Esophagus muscularis mucosa (tissue), 4 donors: ENCODE data around the gene RASL11A. TPM values are rescaled to one million over a fixed set of nuclear protein-coding genes. Genes with fewer than 3 reads are reported as not detected.

Source experiments
- DNase-seq: peaks from one replicate; pipeline ENCODE4 v3.0.0-alpha.2; 2017; ENCODE audit errors: extremely low spot score
- H3K27ac ChIP-seq, 4 donors: fragments of 200-600 bp; sonication (generic); replicated peaks in 1 of 4; 1 replicate in 3 of 4; 2 replicates in 1 of 4; pipeline ENCODE4 v1.5.1; 2016 to 2019; ENCODE audit warnings: mild to moderate bottlenecking in 1 of 4
- H3K27me3 ChIP-seq, 4 donors: fragments of 200-600 bp; sonication (generic); one replicate each; pipeline versions ENCODE4 v1.5.1 to v1.6.0; 2016 to 2019
- H3K36me3 ChIP-seq, 4 donors: fragments of 200-600 bp; sonication (generic); one replicate each; pipeline ENCODE4 v1.5.1; 2016 to 2019
- H3K4me1 ChIP-seq, 4 donors: fragments of 200-600 bp; sonication (generic); one replicate each; pipeline ENCODE4 v1.5.1; 2016 to 2019
- H3K4me3 ChIP-seq, 4 donors: fragments of 200-600 bp; sonication (generic); 1 replicate in 2 of 4; 2 replicates in 2 of 4; pipeline ENCODE4 v1.5.1; 2016 to 2019; ENCODE audit warnings: mild to moderate bottlenecking in 4 of 4, moderate library complexity in 1 of 4
- H3K9me3 ChIP-seq, 4 donors: fragments of 200-600 bp; sonication (generic); 1 replicate in 3 of 4; 2 replicates in 1 of 4; pipeline ENCODE4 v1.5.1; 2016 to 2019
- EP300 ChIP-seq: sonication (generic); formaldehyde crosslinking; IDR thresholded peaks from one replicate; pipeline ENCODE4 v1.6.1; 2017; ENCODE audit warnings: antibody characterized with exemption
- POLR2A ChIP-seq: fragments of 450-650 bp; IDR thresholded peaks from one replicate; pipeline ENCODE4 v1.6.1; 2017; ENCODE audit warnings: antibody characterized with exemption, moderate library complexity, mild to moderate bottlenecking, low read depth
- POLR2AphosphoS5 ChIP-seq, 2 donors: sonication (generic); formaldehyde crosslinking; IDR thresholded peaks; one replicate each; pipeline ENCODE4 v1.6.1; 2017; ENCODE audit warnings: antibody characterized with exemption in 2 of 2
- WGBS: methylation state at CpG from one replicate; pipeline ENCODE4 v1.1.5; 2018; 5-methylcytosine and 5-hydroxymethylcytosine counted together
- intact Hi-C: fragments of 100-400 bp; cut with DNase I; formaldehyde crosslinking; loops from one replicate; pipeline ENCODE4 v1.15.1; 2023
- total RNA-seq, 4 donors: library from RNA; depleted of rRNA; stranded (reverse); fragments of >200 nt; gene quantifications; one replicate each; pipeline versions ENCODE4 v1.1.0 to v1.2.1, GENCODE V29; 2016
- TF ChIP-seq, protein P1 (sequence below), 3 experiments: fragments of 200-600 bp in 2 of 3; fragments of 450-650 bp in 1 of 3; sonication (generic) in 2 of 3; IDR thresholded peaks; one replicate each; pipeline ENCODE4 v1.5.1; 2017 to 2019; ENCODE audit warnings: antibody characterized with exemption in 3 of 3, mild to moderate bottlenecking in 2 of 3, moderate library complexity in 1 of 3

Gene RASL11A
- total RNA-seq, 4 donors from 2014 or later, result 11.2 to 98.9 (median 41.1) TPM

DNA sequence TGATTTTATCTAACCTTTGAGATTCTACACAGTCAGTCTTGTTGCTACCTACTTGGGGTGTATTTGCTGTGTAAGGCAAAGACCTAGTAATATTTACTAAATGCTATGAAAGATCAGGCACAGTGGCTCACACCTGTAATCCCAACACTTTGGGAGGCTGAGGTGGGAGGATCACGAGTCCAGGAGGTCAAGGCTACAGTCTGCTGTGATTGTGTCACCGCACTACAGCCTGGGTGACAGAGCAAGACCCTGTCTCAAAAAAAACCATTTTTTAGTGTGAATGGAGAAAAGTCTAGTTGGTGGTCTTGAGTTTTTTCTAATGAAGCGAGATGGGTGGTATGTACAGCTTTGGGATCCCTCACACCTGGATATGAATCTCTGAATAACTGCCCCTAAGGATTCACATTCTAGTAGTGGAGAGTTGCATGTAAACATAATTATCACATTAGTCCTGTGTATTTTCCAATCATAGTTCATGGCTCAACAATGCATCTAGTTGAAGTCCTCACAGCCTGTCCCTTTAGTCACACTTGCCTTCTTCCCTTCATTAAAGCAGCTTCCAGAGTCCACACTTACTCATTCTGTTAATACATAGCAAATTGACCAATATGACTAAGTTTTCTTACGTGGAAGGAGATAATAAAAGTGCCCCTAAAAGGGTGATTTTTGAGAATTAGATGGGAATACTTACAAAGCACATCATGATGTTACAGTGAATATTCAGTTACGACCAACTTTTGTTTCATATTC lies 11.8 kb upstream of the RASL11A start:
- H3K27ac ChIP-seq, result no peak overlapping the region
- peaks cover 26 to 78% (median 57%) of the 10 kb centered on the region in 4 donors for H3K36me3 ChIP-seq
- no peak overlapping the region for H3K4me3 ChIP-seq
- TF ChIP-seq POLR2A (no peak), POLR2AphosphoS5 (IDR thresholded peaks at IDR 0.05) (no peak), EP300 (no peak)
- TF ChIP-seq, protein P1, sequence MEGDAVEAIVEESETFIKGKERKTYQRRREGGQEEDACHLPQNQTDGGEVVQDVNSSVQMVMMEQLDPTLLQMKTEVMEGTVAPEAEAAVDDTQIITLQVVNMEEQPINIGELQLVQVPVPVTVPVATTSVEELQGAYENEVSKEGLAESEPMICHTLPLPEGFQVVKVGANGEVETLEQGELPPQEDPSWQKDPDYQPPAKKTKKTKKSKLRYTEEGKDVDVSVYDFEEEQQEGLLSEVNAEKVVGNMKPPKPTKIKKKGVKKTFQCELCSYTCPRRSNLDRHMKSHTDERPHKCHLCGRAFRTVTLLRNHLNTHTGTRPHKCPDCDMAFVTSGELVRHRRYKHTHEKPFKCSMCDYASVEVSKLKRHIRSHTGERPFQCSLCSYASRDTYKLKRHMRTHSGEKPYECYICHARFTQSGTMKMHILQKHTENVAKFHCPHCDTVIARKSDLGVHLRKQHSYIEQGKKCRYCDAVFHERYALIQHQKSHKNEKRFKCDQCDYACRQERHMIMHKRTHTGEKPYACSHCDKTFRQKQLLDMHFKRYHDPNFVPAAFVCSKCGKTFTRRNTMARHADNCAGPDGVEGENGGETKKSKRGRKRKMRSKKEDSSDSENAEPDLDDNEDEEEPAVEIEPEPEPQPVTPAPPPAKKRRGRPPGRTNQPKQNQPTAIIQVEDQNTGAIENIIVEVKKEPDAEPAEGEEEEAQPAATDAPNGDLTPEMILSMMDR (IDR thresholded peaks at IDR 0.05), result no peak
- WGBS, result 92% methylated on average over 5 of the region's 5 CpGs
- no peaks in the 10 kb centered on the region for H3K9me3 ChIP-seq
- intact Hi-C loops, result no loop called here
- H3K4me1 ChIP-seq, result peaks cover 13 to 42% (median 32%) of the 10 kb centered on the region in 4 donors
- no peaks in the 10 kb centered on the region for H3K27me3 ChIP-seq
- no peak for DNase-seq

DNA sequence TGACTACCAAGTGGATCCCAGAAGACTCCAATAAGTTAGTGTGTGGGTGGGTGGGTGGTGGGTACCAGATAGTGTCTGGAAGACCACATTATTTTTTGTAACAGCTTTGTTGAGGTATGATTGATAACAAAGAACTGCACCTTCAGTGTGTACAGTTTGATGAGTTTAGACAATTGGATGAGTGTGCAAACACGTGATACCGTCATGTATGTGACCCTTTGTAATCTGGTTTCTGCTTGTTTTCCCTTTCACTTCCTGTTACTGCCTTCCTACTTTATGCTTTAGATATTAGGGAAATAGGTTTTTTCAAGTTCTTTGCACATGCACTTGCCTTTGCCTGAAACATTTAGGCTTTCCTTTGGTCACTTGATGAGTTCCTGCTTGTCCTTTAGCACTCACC lies 10.8 kb upstream of the RASL11A start:
- Histone ChIP-seq H3K27ac (peak overlapping the region in 1 of 4 donors; percentile 39), H3K9me3 (no peaks in the 10 kb centered on the region), H3K36me3 (peaks cover 23 to 68% (median 50%) of the 10 kb centered on the region in 4 donors), H3K4me3 (no peak overlapping the region), H3K27me3 (no peaks in the 10 kb centered on the region), H3K4me1 (peaks cover 19 to 42% (median 32%) of the 10 kb centered on the region in 4 donors)
- intact Hi-C loops, result no loop called here
- DNase-seq, result no peak
- 73% methylated on average over 2 of the region's 2 CpGs for WGBS
- TF ChIP-seq, protein P1 (IDR thresholded peaks at IDR 0.05), result no peak
- TF ChIP-seq POLR2A (no peak), POLR2AphosphoS5 (IDR thresholded peaks at IDR 0.05) (peak in 1 of 2 donors; percentile 21)

DNA sequence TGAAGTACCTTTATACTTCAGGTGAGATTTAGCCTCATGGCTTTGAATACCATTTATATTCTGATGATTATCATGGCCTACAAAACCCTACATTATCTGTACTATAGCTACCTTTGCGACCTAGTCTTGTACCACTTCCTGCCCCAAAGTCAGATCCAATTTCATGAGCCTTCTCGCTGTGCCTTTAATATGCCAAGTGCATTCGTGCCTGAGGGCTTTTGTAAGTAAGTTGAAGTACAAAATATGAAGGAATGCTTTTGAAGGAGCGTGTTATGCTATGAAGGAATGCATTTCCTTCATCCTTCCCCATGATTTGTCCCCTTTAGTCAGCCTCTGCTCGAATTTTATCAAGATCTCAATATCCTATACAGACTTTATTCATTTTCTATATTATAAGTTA lies 9.2 kb upstream of the RASL11A start:
- Histone ChIP-seq H3K27ac (peak overlapping the region in 2 of 4 donors; percentile 3 to 29), H3K36me3 (peaks cover 13 to 52% (median 36%) of the 10 kb centered on the region in 4 donors), H3K9me3 (no peaks in the 10 kb centered on the region), H3K4me3 (no peak overlapping the region), H3K4me1 (peaks cover 16 to 46% (median 34%) of the 10 kb centered on the region in 4 donors), H3K27me3 (no peaks in the 10 kb centered on the region)
- DNase-seq, result no peak
- TF ChIP-seq POLR2A, result no peak
- TF ChIP-seq, protein P1 (IDR thresholded peaks at IDR 0.05), result no peak
- TF ChIP-seq POLR2AphosphoS5 (IDR thresholded peaks at IDR 0.05), result no peak
- TF ChIP-seq EP300, result no peak
- intact Hi-C loops, result no loop called here
- WGBS, result 72% methylated on average over 5 of the region's 5 CpGs

- H3K4me1 ChIP-seq, result peaks cover 27 to 66% (median 45%) of the 10 kb centered on the region in 4 donors
- 35% methylated on average over 2 of the region's 2 CpGs for WGBS
- no peak for DNase-seq
- H3K36me3 ChIP-seq, result peaks cover 0 to 32% (median 15%) of the 10 kb centered on the region in 4 donors
- no peaks in the 10 kb centered on the region for H3K27me3 ChIP-seq
- H3K27ac ChIP-seq, result peak overlapping the region in 3 of 4 donors; percentile 72 to 77 (median 75)
- TF ChIP-seq EP300 (no peak), POLR2AphosphoS5 (IDR thresholded peaks at IDR 0.05) (no peak), POLR2A (no peak)
- TF ChIP-seq, protein P1 (IDR thresholded peaks at IDR 0.05), result no peak
- H3K4me3 ChIP-seq, result no peak overlapping the region
- no peaks in the 10 kb centered on the region for H3K9me3 ChIP-seq
- intact Hi-C loops, result no loop called here
Observed at GRCh38 chr13:27263438-27263837, 7.2 kb upstream of the RASL11A start.
